Measurements from ENCODE around the gene PDLIM3. TPM values are rescaled to one million over a fixed set of nuclear protein-coding genes. Genes with fewer than 3 reads are reported as not detected.

The PDLIM3 gene
- total and polyA plus RNA-seq, 2 donors (not counting 1 experiment from before 2014, with no cell fraction given): 0.15 TPM; not detected in 1

GRCh38 chr4:185469580-185470154 is 65.6 kb downstream of the PDLIM3 start:
- no peak for ATAC-seq (ENCODE audit: low read depth)
- POLR2A ChIA-PET: interaction anchor here (1.2 kb wide), 1 partner anchor 44 kb away, joined by 4 read pairs; the partner anchor contains the start of gene UFSP2

GRCh38 chr4:185468999-185469398 is 66.3 kb downstream of the PDLIM3 start:
- Histone ChIP-seq H3K36me3 (replicated peaks in 1 of 2; ENCODE audit: control extremely low read depth in 1 of 2, control insufficient read depth in 1 of 2, extremely low read depth in 1 of 2, insufficient read depth in 2 of 2, low read length in 1 of 2) (no peaks in the 10 kb centered on the region), H3K79me2 (ENCODE audit: control insufficient read depth, insufficient read depth, low read length) (no peaks in the 10 kb centered on the region), H4K20me1 (ENCODE audit: control insufficient read depth, insufficient read depth, low read length, poor library complexity, severe bottlenecking) (no peaks in the 10 kb centered on the region), H3K4me1 (ENCODE audit: control insufficient read depth in 2 of 2, insufficient read depth in 2 of 2, low read length in 2 of 2) (peaks cover 11 to 17% of the 10 kb centered on the region in 2 donors), H3K9ac (ENCODE audit: low read length) (no peak overlapping the region), H3K27me3 (replicated peaks in 1 of 4; ENCODE audit: control extremely low read depth in 1 of 4, control insufficient read depth in 3 of 4, insufficient read depth in 4 of 4, low read length in 3 of 4) (peaks cover 0 to 5% (median 0%) of the 10 kb centered on the region in 4 experiments), H3K27ac (ENCODE audit: low read length in 2 of 2) (no peak overlapping the region), H2AFZ (ENCODE audit: insufficient read depth, low read depth, low read length, poor library complexity, severe bottlenecking) (no peak overlapping the region), H3K4me3 (ENCODE audit: control extremely low read depth in 1 of 5, extremely low read depth in 1 of 5, insufficient read depth in 1 of 5, low read depth in 2 of 5, low read length in 4 of 5) (no peak overlapping the region), H3K9me3 (ENCODE audit: control extremely low read depth in 1 of 3, control insufficient read depth in 2 of 3, insufficient read depth in 1 of 3, low read length in 2 of 3) (no peaks in the 10 kb centered on the region), H3K4me2 (replicated peaks; ENCODE audit: low read depth, low read length, poor library complexity, severe bottlenecking) (no peak overlapping the region)
- no peaks in the 10 kb centered on the region for H3K27me3 Mint-ChIP-seq
- POLR2A ChIA-PET: no interaction called here
- H3K9me3 Mint-ChIP-seq (ENCODE audit: insufficient read depth): no peaks in the 10 kb centered on the region
- TF ChIP-seq, protein P1, sequence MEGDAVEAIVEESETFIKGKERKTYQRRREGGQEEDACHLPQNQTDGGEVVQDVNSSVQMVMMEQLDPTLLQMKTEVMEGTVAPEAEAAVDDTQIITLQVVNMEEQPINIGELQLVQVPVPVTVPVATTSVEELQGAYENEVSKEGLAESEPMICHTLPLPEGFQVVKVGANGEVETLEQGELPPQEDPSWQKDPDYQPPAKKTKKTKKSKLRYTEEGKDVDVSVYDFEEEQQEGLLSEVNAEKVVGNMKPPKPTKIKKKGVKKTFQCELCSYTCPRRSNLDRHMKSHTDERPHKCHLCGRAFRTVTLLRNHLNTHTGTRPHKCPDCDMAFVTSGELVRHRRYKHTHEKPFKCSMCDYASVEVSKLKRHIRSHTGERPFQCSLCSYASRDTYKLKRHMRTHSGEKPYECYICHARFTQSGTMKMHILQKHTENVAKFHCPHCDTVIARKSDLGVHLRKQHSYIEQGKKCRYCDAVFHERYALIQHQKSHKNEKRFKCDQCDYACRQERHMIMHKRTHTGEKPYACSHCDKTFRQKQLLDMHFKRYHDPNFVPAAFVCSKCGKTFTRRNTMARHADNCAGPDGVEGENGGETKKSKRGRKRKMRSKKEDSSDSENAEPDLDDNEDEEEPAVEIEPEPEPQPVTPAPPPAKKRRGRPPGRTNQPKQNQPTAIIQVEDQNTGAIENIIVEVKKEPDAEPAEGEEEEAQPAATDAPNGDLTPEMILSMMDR (IDR thresholded peaks at IDR 0.05): no peak
- peaks cover 17% of the 10 kb centered on the region for H3K4me1 Mint-ChIP-seq
- no peak overlapping the region for H3K4me3 Mint-ChIP-seq
- H3K27ac Mint-ChIP-seq: no peak overlapping the region
- CTCF ChIA-PET: interaction anchor here (2.1 kb wide), 1 partner anchor 129 kb away, joined by 7 read pairs; no protein-coding TSS in a partner anchor
- intact Hi-C loops (cut with micrococcal nuclease): no loop called here
- ATAC-seq (ENCODE audit: low read depth) (no peak), DNase-seq (peak; percentile 12)
- WGBS (ENCODE audit: insufficient coverage): 86% methylated on average over 1 of the region's 2 CpGs

More at GRCh38 chr4:185469580-185470154, 65.6 kb downstream of the PDLIM3 start:
- H3K9me3 ChIP-seq (ENCODE audit: control extremely low read depth in 1 of 3, control insufficient read depth in 2 of 3, insufficient read depth in 1 of 3, low read length in 2 of 3): no peaks in the 10 kb centered on the region
- no peaks in the 10 kb centered on the region for H3K79me2 ChIP-seq (ENCODE audit: control insufficient read depth, insufficient read depth, low read length)
- Mint-ChIP-seq H3K9me3 (ENCODE audit: insufficient read depth) (no peaks in the 10 kb centered on the region), H3K4me1 (peaks cover 17% of the 10 kb centered on the region), H3K27ac (peak overlapping the region; percentile 64), H3K27me3 (no peaks in the 10 kb centered on the region), H3K4me3 (peak overlapping the region; percentile 35)
- H3K9ac ChIP-seq (ENCODE audit: low read length): no peak overlapping the region
- intact Hi-C loops (cut with micrococcal nuclease): loop anchor here (2.0 kb wide), 4 partner anchors 267 to 821 kb away; partner anchors contain the start of genes CASP3, CFAP97, CYP4V2 and PRIMPOL
- DNase-seq: peak; percentile 36
- peak overlapping the region; percentile 25 for H2AFZ ChIP-seq (ENCODE audit: insufficient read depth, low read depth, low read length, poor library complexity, severe bottlenecking)
- H4K20me1 ChIP-seq (ENCODE audit: control insufficient read depth, insufficient read depth, low read length, poor library complexity, severe bottlenecking): no peaks in the 10 kb centered on the region
- no peak overlapping the region for H3K4me3 ChIP-seq (ENCODE audit: control extremely low read depth in 1 of 5, extremely low read depth in 1 of 5, insufficient read depth in 1 of 5, low read depth in 2 of 5, low read length in 4 of 5)
- CTCF ChIA-PET: interaction anchor here (0.6 to 2.1 kb wide), 2 partner anchors 128 to 343 kb away, joined by 3 to 7 read pairs; no protein-coding TSS in a partner anchor
- H3K27ac ChIP-seq (ENCODE audit: low read length in 2 of 2): no peak overlapping the region
- peaks cover 0 to 5% (median 0%) of the 10 kb centered on the region in 4 experiments for H3K27me3 ChIP-seq (replicated peaks in 1 of 4; ENCODE audit: control extremely low read depth in 1 of 4, control insufficient read depth in 3 of 4, insufficient read depth in 4 of 4, low read length in 3 of 4)
- H3K4me2 ChIP-seq (replicated peaks; ENCODE audit: low read depth, low read length, poor library complexity, severe bottlenecking): no peak overlapping the region
- 66% methylated on average over 6 of the region's 9 CpGs for WGBS (ENCODE audit: insufficient coverage)
- no peaks in the 10 kb centered on the region for H3K36me3 ChIP-seq (replicated peaks in 1 of 2; ENCODE audit: control extremely low read depth in 1 of 2, control insufficient read depth in 1 of 2, extremely low read depth in 1 of 2, insufficient read depth in 2 of 2, low read length in 1 of 2)
- no peak for TF ChIP-seq EZH2 (IDR thresholded peaks at IDR 0.05; ENCODE audit: borderline replicate concordance, insufficient read depth, low read depth, low read length, poor library complexity, severe bottlenecking)
- TF ChIP-seq, protein P1 (IDR thresholded peaks at IDR 0.05): no peak
- H3K4me1 ChIP-seq (ENCODE audit: control insufficient read depth in 2 of 2, insufficient read depth in 2 of 2, low read length in 2 of 2): peaks cover 11 to 17% of the 10 kb centered on the region in 2 donors
